LoVo (cell line): ENCODE data around the gene SEC22C.

Experiments used
- DNase-seq: peaks from one replicate; pipeline ENCODE4 v3.0.0-alpha.2; 2016; ENCODE audit warnings: low spot score

The SEC22C gene

DNA sequence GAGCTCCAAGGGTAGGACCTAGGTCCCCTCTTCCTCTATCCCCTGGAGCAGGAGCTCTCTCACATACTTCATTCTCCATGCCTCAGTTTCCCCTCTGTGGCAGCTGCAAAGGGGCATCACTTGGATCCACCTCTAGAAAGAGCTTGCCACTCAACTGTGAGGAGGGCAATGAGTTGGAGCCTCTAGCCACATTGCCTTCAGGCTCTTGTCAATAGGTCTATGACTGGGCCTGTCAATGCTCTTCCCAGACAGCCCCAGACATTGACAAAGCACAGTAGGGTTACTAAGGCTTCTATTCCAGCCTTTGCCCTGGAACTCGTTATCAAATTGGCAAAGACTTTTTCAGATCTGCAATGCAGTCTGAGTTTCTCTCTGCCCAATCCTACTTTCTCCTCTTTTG, 83.7 kb downstream of the SEC22C start:
- DNase-seq, result no peak
